Neural cell (in vitro differentiated cells): ENCODE data around the gene SMG6. TPM values are rescaled to one million over a fixed set of nuclear protein-coding genes. Genes with fewer than 3 reads are reported as not detected.
A peak's percentile ranks its signal among the peaks of the same experiment; 100 is the strongest.

ENCODE experiments used
- H2AFZ ChIP-seq: fragments of 200-600, 300-800 bp; sonication (generic), shearing (Covaris generic); 2 replicates; pipeline ENCODE4 v1.6.0; 2014; ENCODE audit warnings: low read depth, mild to moderate bottlenecking, antibody characterized with exemption, low read length, moderate library complexity
- H3F3A ChIP-seq: fragments of 200-600 bp; shearing (Covaris generic); 2 replicates; pipeline ENCODE4 v1.6.1; 2016; ENCODE audit warnings: mild to moderate bottlenecking, moderate library complexity, mixed read lengths, antibody characterized with exemption, low read length; ENCODE audit not compliant: insufficient read depth, poor library complexity, severe bottlenecking
- H3K27ac ChIP-seq: fragments of 200-600, 300-800 bp; sonication (generic), shearing (Covaris generic); 2 replicates; pipeline ENCODE4 v1.5.1; 2014; ENCODE audit warnings: mild to moderate bottlenecking, low read length, moderate library complexity
- H3K27me3 ChIP-seq: fragments of 300-800, 200-600 bp; sonication (generic), shearing (Covaris generic); 2 replicates; pipeline ENCODE4 v1.6.0; 2014; ENCODE audit warnings: mild to moderate bottlenecking, low read depth, low read length, moderate library complexity; ENCODE audit not compliant: insufficient read depth
- H3K36me3 ChIP-seq: fragments of 300-800, 200-600 bp; sonication (generic), shearing (Covaris generic); 2 replicates; pipeline ENCODE4 v1.5.1; 2014; ENCODE audit warnings: mild to moderate bottlenecking, antibody characterized with exemption, low read length, moderate library complexity; ENCODE audit not compliant: insufficient read depth
- H3K4me2 ChIP-seq: fragments of 300-800, 200-600 bp; sonication (generic), shearing (Covaris generic); 2 replicates; pipeline ENCODE4 v1.6.0; 2014; ENCODE audit warnings: mild to moderate bottlenecking, low read length
- H3K4me3 ChIP-seq: fragments of 300-800, 200-600 bp; sonication (generic), shearing (Covaris generic); 2 replicates; pipeline ENCODE4 v1.5.1; 2014; ENCODE audit warnings: mild to moderate bottlenecking, low read length, moderate library complexity
- H3K79me2 ChIP-seq: fragments of 200-600 bp; shearing (Covaris generic); replicated peaks from 2 replicates; pipeline ENCODE4 v1.6.0; 2014; ENCODE audit warnings: mild to moderate bottlenecking, low read length, moderate library complexity; ENCODE audit not compliant: insufficient read depth
- H3K9ac ChIP-seq: fragments of 300-800, 200-600 bp; sonication (generic), shearing (Covaris generic); 2 replicates; pipeline ENCODE4 v1.6.1; 2016; ENCODE audit warnings: mild to moderate bottlenecking, low read length, mixed read lengths
- H3K9me2 ChIP-seq: fragments of 200-600 bp; shearing (Covaris generic); 2 replicates; pipeline ENCODE4 v1.6.1; 2016; ENCODE audit warnings: mild to moderate bottlenecking, low read length, mixed read lengths; ENCODE audit not compliant: insufficient read depth
- H3K9me3 ChIP-seq: fragments of 200-600, 300-800 bp; sonication (generic), shearing (Covaris generic); 2 replicates; pipeline ENCODE4 v1.6.1; 2016; ENCODE audit warnings: mild to moderate bottlenecking, mixed run types, low read length, moderate library complexity, mixed read lengths
- H4K20me1 ChIP-seq: fragments of 200-600 bp; shearing (Covaris generic); 2 replicates; pipeline ENCODE4 v1.6.1; 2016; ENCODE audit warnings: mild to moderate bottlenecking, mixed run types; ENCODE audit not compliant: insufficient read depth
- EP300 ChIP-seq: fragments of 450-650 bp; conservative IDR thresholded peaks from 2 replicates; pipeline ENCODE4 v1.6.1; 2014; ENCODE audit warnings: antibody characterized with exemption, mild to moderate bottlenecking, moderate library complexity; ENCODE audit not compliant: poor library complexity, severe bottlenecking
- EZH2 ChIP-seq: fragments of 200-600, 300-800 bp; shearing (Covaris generic), sonication (generic); IDR thresholded peaks from 2 replicates; pipeline ENCODE4 v1.6.1; 2014; ENCODE audit warnings: antibody characterized with exemption, low read length, borderline replicate concordance, mild to moderate bottlenecking; ENCODE audit not compliant: insufficient read depth, poor library complexity, severe bottlenecking
- MXI1 ChIP-seq: fragments of 450-650 bp; conservative IDR thresholded peaks from 2 replicates; pipeline ENCODE4 v1.6.1; 2014; ENCODE audit warnings: antibody characterized with exemption, mild to moderate bottlenecking; ENCODE audit not compliant: poor library complexity, severe bottlenecking
- POLR2AphosphoS5 ChIP-seq: IDR thresholded peaks from 2 replicates; pipeline ENCODE4 v1.6.1; 2012
- RAD21 ChIP-seq: fragments of 450-650 bp; conservative IDR thresholded peaks from 2 replicates; pipeline ENCODE4 v1.6.1; 2014; ENCODE audit warnings: antibody characterized with exemption, mild to moderate bottlenecking, moderate library complexity
- REST ChIP-seq: IDR thresholded peaks from 2 replicates; pipeline ENCODE4 v1.6.1; 2012; ENCODE audit warnings: borderline replicate concordance
- SMC3 ChIP-seq: fragments of 450-650 bp; conservative IDR thresholded peaks from 2 replicates; pipeline ENCODE4 v1.6.1; 2014; ENCODE audit warnings: antibody characterized with exemption, mild to moderate bottlenecking, moderate library complexity; ENCODE audit not compliant: poor library complexity
- TAF1 ChIP-seq: IDR thresholded peaks from 2 replicates; pipeline ENCODE4 v1.6.1; 2012; ENCODE audit warnings: low read depth
- polyA plus RNA-seq: library from polyadenylated mRNA; depleted of rRNA; stranded (reverse); fragments of >200 nt; gene quantifications from 2 replicates; pipeline ENCODE4 v1.2.3, GENCODE V29; 2014
- TF ChIP-seq, protein P1 (sequence below): fragments of 450-650 bp; IDR thresholded peaks from 2 replicates; pipeline ENCODE4 v1.5.1; 2014; ENCODE audit warnings: antibody characterized with exemption, mild to moderate bottlenecking, moderate library complexity; ENCODE audit not compliant: poor library complexity, severe bottlenecking

Gene SMG6
- polyA plus RNA-seq, 1 donor from 2014 or later: 13.9 TPM

- no peaks in the 10 kb centered on the region for H3K27me3 ChIP-seq
Observed at GRCh38 chr17:2086306-2086705, 217.3 kb downstream of the SMG6 start.

DNA sequence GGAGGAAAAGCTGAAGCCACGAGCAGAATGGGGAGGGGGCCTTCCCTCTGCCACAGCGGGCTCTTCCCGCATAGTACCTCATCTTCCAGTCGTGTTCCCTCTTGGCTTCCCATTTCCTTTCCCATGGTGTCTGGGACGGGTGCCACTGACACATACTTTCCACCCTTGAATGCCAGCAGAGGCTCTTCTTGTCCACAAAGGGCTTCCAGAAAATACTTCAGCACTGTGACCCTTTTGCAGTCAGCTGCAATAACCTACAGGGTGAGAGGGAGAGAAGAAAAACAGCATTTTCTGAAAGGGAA lies 218.0 kb downstream of the SMG6 start:
- Histone ChIP-seq H2AFZ (no peak overlapping the region), H3K36me3 (no peaks in the 10 kb centered on the region), H3K9me3 (no peaks in the 10 kb centered on the region), H3K79me2 (no peaks in the 10 kb centered on the region), H3K4me3 (no peak overlapping the region), H3F3A (no peaks in the 10 kb centered on the region), H3K9ac (no peak overlapping the region), H3K27ac (no peak overlapping the region), H4K20me1 (no peaks in the 10 kb centered on the region), H3K9me2 (no peaks in the 10 kb centered on the region), H3K27me3 (no peaks in the 10 kb centered on the region), H3K4me2 (no peak overlapping the region)
- no peak for TF ChIP-seq REST
- TF ChIP-seq RAD21: no peak
- TF ChIP-seq POLR2AphosphoS5: no peak
- no peak for TF ChIP-seq SMC3
- no peak for TF ChIP-seq EP300
- TF ChIP-seq, protein P1, sequence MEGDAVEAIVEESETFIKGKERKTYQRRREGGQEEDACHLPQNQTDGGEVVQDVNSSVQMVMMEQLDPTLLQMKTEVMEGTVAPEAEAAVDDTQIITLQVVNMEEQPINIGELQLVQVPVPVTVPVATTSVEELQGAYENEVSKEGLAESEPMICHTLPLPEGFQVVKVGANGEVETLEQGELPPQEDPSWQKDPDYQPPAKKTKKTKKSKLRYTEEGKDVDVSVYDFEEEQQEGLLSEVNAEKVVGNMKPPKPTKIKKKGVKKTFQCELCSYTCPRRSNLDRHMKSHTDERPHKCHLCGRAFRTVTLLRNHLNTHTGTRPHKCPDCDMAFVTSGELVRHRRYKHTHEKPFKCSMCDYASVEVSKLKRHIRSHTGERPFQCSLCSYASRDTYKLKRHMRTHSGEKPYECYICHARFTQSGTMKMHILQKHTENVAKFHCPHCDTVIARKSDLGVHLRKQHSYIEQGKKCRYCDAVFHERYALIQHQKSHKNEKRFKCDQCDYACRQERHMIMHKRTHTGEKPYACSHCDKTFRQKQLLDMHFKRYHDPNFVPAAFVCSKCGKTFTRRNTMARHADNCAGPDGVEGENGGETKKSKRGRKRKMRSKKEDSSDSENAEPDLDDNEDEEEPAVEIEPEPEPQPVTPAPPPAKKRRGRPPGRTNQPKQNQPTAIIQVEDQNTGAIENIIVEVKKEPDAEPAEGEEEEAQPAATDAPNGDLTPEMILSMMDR: no peak
- no peak for TF ChIP-seq TAF1
- no peak for TF ChIP-seq MXI1
- no peak for TF ChIP-seq EZH2

More at GRCh38 chr17:2086306-2086705, 217.3 kb downstream of the SMG6 start:
- H3K4me3 ChIP-seq: peak overlapping the region; percentile 3
- H3K9me3 ChIP-seq: no peaks in the 10 kb centered on the region
- H3K79me2 ChIP-seq: no peaks in the 10 kb centered on the region
- H3K27ac ChIP-seq: peak overlapping the region; percentile 6
- no peaks in the 10 kb centered on the region for H3K36me3 ChIP-seq
- H2AFZ ChIP-seq: no peak overlapping the region
- no peak overlapping the region for H3K4me2 ChIP-seq
- H3K9ac ChIP-seq: no peak overlapping the region
- no peaks in the 10 kb centered on the region for H4K20me1 ChIP-seq
- TF ChIP-seq EZH2 (no peak), POLR2AphosphoS5 (no peak), EP300 (no peak), RAD21 (no peak), REST (no peak), TAF1 (no peak), SMC3 (no peak), MXI1 (no peak)
- TF ChIP-seq, protein P1: no peak
- no peaks in the 10 kb centered on the region for H3F3A ChIP-seq
- no peaks in the 10 kb centered on the region for H3K9me2 ChIP-seq
